GM10266 (cell line): ENCODE results near the gene CHST5.

Source experiments
- DNase-seq: peaks from one replicate; pipeline ENCODE4 v3.0.0; 2012; ENCODE audit errors: extremely low spot score
- CTCF ChIP-seq: IDR thresholded peaks from 2 replicates; pipeline ENCODE4 v1.5.1; 2012; ENCODE audit warnings: mild to moderate bottlenecking, low read depth; ENCODE audit not compliant: control insufficient read depth, insufficient read depth; ENCODE audit errors: missing control alignments

The CHST5 gene

GRCh38 chr16:75535901-75536300 lies at the start of gene CHST5:
CHST5 (minus strand) TSS chr16:75536108; CDS start chr16:75530384, 5,724 bp downstream.
- no peak for TF ChIP-seq CTCF

DNA sequence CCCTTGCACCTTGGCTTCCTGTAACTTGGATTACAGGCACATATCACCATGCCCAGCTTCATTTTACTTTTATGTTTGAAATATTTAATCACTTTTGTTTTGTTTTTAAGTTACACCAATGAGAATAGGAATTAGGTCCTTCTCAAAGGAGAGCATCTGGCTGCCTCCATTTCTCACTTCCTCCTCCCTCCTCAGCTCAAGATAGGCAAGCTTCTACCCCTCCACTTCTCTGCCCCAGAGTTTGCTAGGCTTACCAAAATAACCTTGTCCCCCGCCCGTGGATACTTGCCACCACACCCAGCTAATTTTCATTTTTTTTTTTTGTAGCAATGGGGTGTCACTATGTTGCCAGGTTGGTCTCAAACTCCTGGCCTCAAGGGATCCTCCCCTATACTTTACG lies 48.2 kb upstream of the CHST5 start:
- no peak for DNase-seq
- no peak for TF ChIP-seq CTCF

More at GRCh38 chr16:75535901-75536300, at the start of gene CHST5:
- no peak for DNase-seq

- no peak for TF ChIP-seq CTCF
- no peak for DNase-seq
These were observed 43.5 kb upstream of the CHST5 start for GRCh38 chr16:75579281-75579834.

DNA sequence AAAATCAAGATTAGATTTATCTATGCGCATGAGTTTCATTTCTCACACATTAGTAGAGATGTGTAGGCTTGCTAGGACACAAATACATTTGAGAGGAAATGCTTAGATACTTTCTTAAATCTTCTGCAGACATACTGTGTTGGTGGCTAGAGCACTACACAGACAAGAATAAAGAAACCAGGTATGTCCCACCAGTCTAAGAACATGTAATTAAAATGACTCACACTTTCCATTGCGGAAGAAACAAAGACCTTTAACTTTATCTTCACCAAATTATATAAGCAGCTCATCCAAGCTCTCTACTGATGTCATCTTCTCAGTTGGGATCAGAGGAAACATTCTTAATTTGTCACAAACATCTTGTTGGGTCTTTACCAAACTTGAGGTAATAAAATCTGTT lies 42.8 kb upstream of the CHST5 start:
- DNase-seq = no peak
- no peak for TF ChIP-seq CTCF

DNA sequence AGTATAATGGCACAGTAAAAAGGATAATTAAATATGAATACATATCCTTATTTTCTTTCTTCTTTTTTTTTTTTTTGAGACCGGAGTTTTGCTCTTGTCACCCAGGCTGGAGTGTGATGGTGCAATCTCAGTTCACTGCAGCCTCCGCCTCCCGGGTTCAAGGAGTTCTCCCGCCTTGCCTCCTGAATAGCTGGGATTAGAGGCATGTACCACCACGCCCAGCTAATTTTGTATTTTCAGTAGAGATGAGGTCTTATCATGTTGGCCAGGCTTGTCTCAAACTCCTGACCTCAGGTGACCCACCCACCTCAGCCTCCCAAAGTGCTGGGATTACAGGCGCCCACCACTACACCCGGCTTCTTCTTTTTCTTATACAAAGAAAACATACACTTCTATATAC lies 42.3 kb upstream of the CHST5 start:
- DNase-seq = no peak
- TF ChIP-seq CTCF = no peak

DNA sequence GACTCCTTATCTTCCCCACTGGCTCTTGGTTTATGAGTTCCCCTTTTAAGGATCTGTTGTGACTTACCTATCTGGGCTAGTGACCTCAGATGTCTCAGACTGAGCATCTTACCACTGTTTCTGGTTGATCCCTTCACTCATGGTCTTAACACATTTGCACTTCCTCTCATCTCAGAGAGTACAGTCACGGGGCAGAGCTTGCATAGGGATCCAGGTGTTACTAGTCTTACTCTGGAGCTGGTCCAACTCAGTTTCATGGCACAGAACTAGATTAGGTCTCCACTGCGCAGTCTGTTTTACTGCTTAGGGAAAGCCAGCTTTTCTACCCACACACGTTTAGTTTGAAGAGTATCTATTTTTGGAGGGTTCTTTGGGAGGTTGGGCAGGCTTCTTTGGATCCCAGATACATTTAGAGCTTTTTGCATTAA lies 40.5 kb upstream of the CHST5 start:
- no peak for TF ChIP-seq CTCF
- peak; percentile 24 for DNase-seq

GRCh38 chr16:75575958-75576357 lies 40.0 kb upstream of the CHST5 start:
- no peak for TF ChIP-seq CTCF
- DNase-seq = no peak
